Right lobe of liver (tissue), 6 donors: Measurements from ENCODE around the gene PLXNA1. TPM values are rescaled to one million over a fixed set of nuclear protein-coding genes. Genes with fewer than 3 reads are reported as not detected.

Source experiments
- ATAC-seq, 4 donors: fragments of 200-7000 bp; cut with Tn5 transposase; one replicate each; pipeline ENCODE4 v1.9.1; 2020; ENCODE audit warnings: mild to moderate bottlenecking in 4 of 4, moderate library complexity in 4 of 4
- DNase-seq, 3 donors: peaks; one replicate each; pipeline ENCODE4 v3.0.0-alpha.2; 2020
- H3K27ac ChIP-seq, 3 donors: fragments of 200-600 bp; one replicate each; pipeline ENCODE4 v1.8.0; 2022
- H3K27me3 ChIP-seq, 2 donors: fragments of 200-600 bp; one replicate each; pipeline ENCODE4 v1.8.0; 2022
- H3K36me3 ChIP-seq, 4 donors: fragments of 200-600 bp; sonication (generic) in 1 of 4; one replicate each; pipeline versions ENCODE4 v1.5.1 to v1.8.0; 2017 to 2022; ENCODE audit warnings: control low read depth in 1 of 4
- H3K4me1 ChIP-seq, 4 donors: fragments of 200-600 bp; sonication (generic) in 1 of 4; one replicate each; pipeline versions ENCODE4 v1.5.1 to v1.8.0; 2017 to 2022; ENCODE audit warnings: control low read depth in 1 of 4
- H3K4me3 ChIP-seq, 3 donors: fragments of 200-600 bp; one replicate each; pipeline ENCODE4 v1.8.0; 2022
- H3K9me3 ChIP-seq, 4 donors: fragments of 200-600 bp; sonication (generic) in 1 of 4; one replicate each; pipeline versions ENCODE4 v1.5.1 to v1.8.0; 2017 to 2022; ENCODE audit warnings: control low read depth in 1 of 4
- POLR2A ChIP-seq: fragments of 450-650 bp; IDR thresholded peaks from one replicate; pipeline ENCODE4 v1.6.1; 2017; ENCODE audit warnings: antibody characterized with exemption, mild to moderate bottlenecking
- WGBS: methylation state at CpG from one replicate; pipeline ENCODE4 v1.1.6; 2018; ENCODE audit warnings: low coverage, low lambda C conversion rate; ENCODE audit not compliant: insufficient coverage; ENCODE audit errors: missing lambda C conversion rate; 5-methylcytosine and 5-hydroxymethylcytosine counted together
- intact Hi-C, 2 donors: fragments of 100-400 bp; cut with DNase I; formaldehyde crosslinking; loops; one replicate each; pipeline versions ENCODE4 v1.11.2 to v1.14.1; 2022
- total RNA-seq, 6 experiments: library from RNA; depleted of rRNA in 2 of 6; stranded (reverse); fragments of >200 nt in 2 of 6; fragmentation: NEBNext Ultra II Directional in 3 of 6; extraction: Animal tissue kit (Norgen Biotek cat#: 25700) in 3 of 6; gene quantifications; one replicate each; pipeline versions ENCODE4 v1.1.0 to v1.2.4, GENCODE V29; 2016 to 2023
- TF ChIP-seq, protein P1 (sequence below), 4 donors: fragments of 200-600 bp in 3 of 4; fragments of 450-650 bp in 1 of 4; IDR thresholded peaks; one replicate each; pipeline versions ENCODE4 v1.5.1 to v1.8.0; 2016 to 2022; ENCODE audit warnings: antibody characterized with exemption in 4 of 4, mild to moderate bottlenecking in 2 of 4
- donor health status: DM: no; HTN: yes; CAD: no.
- donor health status: DM: no; HTN: no; CAD: no.
- donor health status: DM: no; HTN: no; CAD: no.
- donor health status: DM: no; HTN: yes; CAD: no.
- donor health status: DM: no; HTN: yes; CAD: no.

PLXNA1 gene
- total RNA-seq, 6 experiments from 2014 or later: 2.0 to 8.7 (median 5.6) TPM

- ATAC-seq: no peak
- H3K4me1 ChIP-seq: no peaks in the 10 kb centered on the region
- no peaks in the 10 kb centered on the region for H3K36me3 ChIP-seq
- WGBS: no CpG with 5 or more reads among the region's 10 CpGs
- no peaks in the 10 kb centered on the region for H3K9me3 ChIP-seq
- no peak overlapping the region for H3K27ac ChIP-seq
- DNase-seq: peak in 2 of 3 donors; percentile 2 to 45
- H3K27me3 ChIP-seq: no peaks in the 10 kb centered on the region
- no peak overlapping the region for H3K4me3 ChIP-seq
- intact Hi-C loops: no loop called here
- TF ChIP-seq POLR2A: no peak
- TF ChIP-seq, protein P1, sequence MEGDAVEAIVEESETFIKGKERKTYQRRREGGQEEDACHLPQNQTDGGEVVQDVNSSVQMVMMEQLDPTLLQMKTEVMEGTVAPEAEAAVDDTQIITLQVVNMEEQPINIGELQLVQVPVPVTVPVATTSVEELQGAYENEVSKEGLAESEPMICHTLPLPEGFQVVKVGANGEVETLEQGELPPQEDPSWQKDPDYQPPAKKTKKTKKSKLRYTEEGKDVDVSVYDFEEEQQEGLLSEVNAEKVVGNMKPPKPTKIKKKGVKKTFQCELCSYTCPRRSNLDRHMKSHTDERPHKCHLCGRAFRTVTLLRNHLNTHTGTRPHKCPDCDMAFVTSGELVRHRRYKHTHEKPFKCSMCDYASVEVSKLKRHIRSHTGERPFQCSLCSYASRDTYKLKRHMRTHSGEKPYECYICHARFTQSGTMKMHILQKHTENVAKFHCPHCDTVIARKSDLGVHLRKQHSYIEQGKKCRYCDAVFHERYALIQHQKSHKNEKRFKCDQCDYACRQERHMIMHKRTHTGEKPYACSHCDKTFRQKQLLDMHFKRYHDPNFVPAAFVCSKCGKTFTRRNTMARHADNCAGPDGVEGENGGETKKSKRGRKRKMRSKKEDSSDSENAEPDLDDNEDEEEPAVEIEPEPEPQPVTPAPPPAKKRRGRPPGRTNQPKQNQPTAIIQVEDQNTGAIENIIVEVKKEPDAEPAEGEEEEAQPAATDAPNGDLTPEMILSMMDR (IDR thresholded peaks at IDR 0.05): no peak
Measured at GRCh38 chr3:126958638-126959085, 24.3 kb upstream of the PLXNA1 start.

DNA sequence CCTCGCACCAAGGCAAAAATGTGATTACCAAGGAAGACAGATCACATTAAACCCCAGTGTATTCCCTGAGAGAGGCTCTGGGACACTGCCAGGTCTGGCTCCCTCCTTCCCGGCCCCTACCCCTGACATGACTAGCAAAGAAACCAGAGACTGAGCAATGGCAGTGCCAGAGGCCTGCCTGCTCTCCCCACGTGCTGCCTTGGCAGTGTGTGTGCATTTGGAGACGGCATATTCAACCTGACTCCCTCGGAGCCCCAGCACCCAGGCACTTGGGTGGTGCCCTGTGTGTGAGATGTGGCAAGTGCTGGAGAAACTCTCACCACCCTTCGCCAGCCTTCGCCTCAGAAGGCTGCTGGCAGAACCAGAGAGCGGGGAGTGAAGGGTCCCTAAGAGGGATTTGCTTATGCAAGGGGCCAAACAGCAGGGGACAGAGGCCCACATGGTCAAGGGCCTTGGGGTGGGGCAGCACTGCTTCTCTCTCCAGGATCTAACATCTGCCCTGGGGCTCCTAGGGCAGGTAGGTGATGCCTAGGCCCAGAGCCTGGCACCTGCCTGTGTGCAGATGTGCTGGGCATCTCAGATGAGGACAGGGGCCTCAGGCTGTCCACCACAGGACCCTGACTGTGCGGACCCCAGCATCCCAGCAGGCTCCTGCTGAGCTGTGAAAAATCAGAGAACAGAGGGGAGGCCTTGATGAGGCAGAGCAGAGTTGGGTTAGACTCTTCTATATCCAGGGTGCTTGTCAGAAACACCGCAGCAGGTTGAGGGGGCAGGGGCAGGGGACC, 23.6 kb upstream of the PLXNA1 start:
- Histone ChIP-seq H3K4me3 (no peak overlapping the region), H3K27ac (no peak overlapping the region), H3K27me3 (no peaks in the 10 kb centered on the region), H3K9me3 (no peaks in the 10 kb centered on the region), H3K36me3 (no peaks in the 10 kb centered on the region), H3K4me1 (no peaks in the 10 kb centered on the region)
- intact Hi-C loops: no loop called here
- 78% methylated on average over 7 of the region's 10 CpGs for WGBS
- DNase-seq: peak in 2 of 3 donors; percentile 6 to 31
- TF ChIP-seq, protein P1 (IDR thresholded peaks at IDR 0.05): no peak
- TF ChIP-seq POLR2A: no peak
- ATAC-seq: no peak

- DNase-seq (peak in 2 of 3 donors; percentile 12 to 50), ATAC-seq (no peak)
- no peak overlapping the region for H3K27ac ChIP-seq
- no peaks in the 10 kb centered on the region for H3K27me3 ChIP-seq
- H3K36me3 ChIP-seq: no peaks in the 10 kb centered on the region
- intact Hi-C loops: loop anchor here in 1 of 2 donors (10.0 kb wide), 1 partner anchor 205 kb away; no protein-coding TSS in a partner anchor
- 100% methylated on average over 3 of the region's 17 CpGs for WGBS
- H3K9me3 ChIP-seq: no peaks in the 10 kb centered on the region
- TF ChIP-seq POLR2A: no peak
- H3K4me3 ChIP-seq: no peak overlapping the region
- H3K4me1 ChIP-seq: no peaks in the 10 kb centered on the region
Measured at GRCh38 chr3:126959921-126960603, 22.9 kb upstream of the PLXNA1 start.

DNA sequence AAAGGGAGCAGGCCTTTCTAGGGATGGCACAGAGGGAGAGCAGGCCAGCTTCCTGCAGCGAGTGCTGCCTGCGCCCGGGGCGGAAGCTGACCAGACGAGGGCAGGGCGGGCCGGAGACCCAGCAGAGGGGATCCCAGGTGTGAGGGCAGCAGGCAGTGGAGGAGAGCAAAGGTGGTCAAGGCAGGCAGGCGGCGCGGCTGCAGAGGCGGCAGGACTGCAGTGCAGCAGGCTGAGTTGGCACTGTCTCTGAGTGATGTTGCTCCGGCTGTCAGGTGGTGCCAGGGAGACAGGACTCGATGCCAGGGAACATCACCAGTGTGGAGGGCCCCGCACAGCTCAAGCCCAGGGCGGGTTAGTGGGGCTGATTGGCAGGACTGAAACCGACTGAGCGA, 22.3 kb upstream of the PLXNA1 start:
- DNase-seq: peak in 2 of 3 donors; percentile 17 to 35
- H3K27ac ChIP-seq: no peak overlapping the region
- H3K9me3 ChIP-seq: no peaks in the 10 kb centered on the region
- no peak for ATAC-seq
- TF ChIP-seq, protein P1 (IDR thresholded peaks at IDR 0.05): no peak
- 80% methylated on average over 9 of the region's 17 CpGs for whole genome bisulfite sequencing
- no peaks in the 10 kb centered on the region for H3K27me3 ChIP-seq
- no peaks in the 10 kb centered on the region for H3K4me1 ChIP-seq
- intact Hi-C loops: loop anchor here in 1 of 2 donors (10.0 kb wide), 1 partner anchor 206 kb away; no protein-coding TSS in a partner anchor
- no peaks in the 10 kb centered on the region for H3K36me3 ChIP-seq
- H3K4me3 ChIP-seq: no peak overlapping the region
